Retina (tissue), 1 donor: ENCODE data around the gene OPCML.

Experiments
- DNase-seq: peaks from one replicate; pipeline ENCODE4 v3.0.0-alpha.2; 2016

OPCML gene

DNA sequence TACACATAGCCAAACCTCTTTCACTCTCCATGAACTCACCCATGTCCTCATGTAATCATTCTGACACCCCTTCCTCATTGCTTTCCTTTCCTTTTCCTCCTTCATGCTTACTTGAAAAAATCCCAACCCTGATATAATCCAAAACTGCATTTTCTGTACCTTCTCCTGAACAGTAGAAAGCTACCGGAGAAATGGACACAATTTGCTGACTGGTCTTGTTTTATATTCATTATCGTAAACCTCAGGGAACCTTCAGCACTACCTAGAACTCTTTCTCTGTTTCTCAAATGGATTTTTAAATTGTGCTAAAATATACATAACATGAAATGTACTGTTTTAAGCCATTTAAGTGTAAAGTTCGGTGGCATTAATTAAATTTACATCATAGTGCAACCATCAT, 1165.0 kb downstream of the OPCML start:
- DNase-seq: no peak

GRCh38 chr11:132365650-132366049, 1166.7 kb downstream of the OPCML start:
- DNase-seq: no peak
